GM10266 (cell line): ENCODE measurements around the gene ANKRD11.

Experiments used
- DNase-seq: peaks from one replicate; pipeline ENCODE4 v3.0.0; 2012; ENCODE audit errors: extremely low spot score
- TF ChIP-seq, protein P1 (sequence below): IDR thresholded peaks from 2 replicates; pipeline ENCODE4 v1.5.1; 2012; ENCODE audit warnings: mild to moderate bottlenecking, low read depth; ENCODE audit not compliant: control insufficient read depth, insufficient read depth; ENCODE audit errors: missing control alignments

The ANKRD11 gene

GRCh38 chr16:89352091-89352681 is 138.2 kb downstream of the ANKRD11 start:
- DNase-seq, result no peak
- TF ChIP-seq, protein P1, sequence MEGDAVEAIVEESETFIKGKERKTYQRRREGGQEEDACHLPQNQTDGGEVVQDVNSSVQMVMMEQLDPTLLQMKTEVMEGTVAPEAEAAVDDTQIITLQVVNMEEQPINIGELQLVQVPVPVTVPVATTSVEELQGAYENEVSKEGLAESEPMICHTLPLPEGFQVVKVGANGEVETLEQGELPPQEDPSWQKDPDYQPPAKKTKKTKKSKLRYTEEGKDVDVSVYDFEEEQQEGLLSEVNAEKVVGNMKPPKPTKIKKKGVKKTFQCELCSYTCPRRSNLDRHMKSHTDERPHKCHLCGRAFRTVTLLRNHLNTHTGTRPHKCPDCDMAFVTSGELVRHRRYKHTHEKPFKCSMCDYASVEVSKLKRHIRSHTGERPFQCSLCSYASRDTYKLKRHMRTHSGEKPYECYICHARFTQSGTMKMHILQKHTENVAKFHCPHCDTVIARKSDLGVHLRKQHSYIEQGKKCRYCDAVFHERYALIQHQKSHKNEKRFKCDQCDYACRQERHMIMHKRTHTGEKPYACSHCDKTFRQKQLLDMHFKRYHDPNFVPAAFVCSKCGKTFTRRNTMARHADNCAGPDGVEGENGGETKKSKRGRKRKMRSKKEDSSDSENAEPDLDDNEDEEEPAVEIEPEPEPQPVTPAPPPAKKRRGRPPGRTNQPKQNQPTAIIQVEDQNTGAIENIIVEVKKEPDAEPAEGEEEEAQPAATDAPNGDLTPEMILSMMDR, result no peak

DNA sequence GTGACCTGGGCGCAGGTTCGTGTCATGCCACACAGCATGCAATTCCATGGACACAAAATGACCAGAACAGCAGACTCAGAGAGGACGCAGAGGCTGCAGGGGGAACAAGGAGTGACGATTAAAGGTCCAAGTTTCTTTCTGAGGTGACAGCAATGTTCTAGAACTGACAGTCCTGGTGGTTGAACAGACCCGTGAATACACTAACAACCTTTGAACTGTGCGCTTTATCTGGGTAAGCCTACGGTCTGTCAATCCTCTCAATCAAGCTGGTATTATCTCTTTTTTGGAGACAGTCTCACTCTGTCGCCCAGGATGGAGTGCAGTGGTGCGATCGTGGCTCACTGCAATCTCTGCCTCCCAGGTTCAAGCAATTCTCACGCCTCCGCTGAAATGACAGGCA is 138.7 kb downstream of the ANKRD11 start:
- DNase-seq, result no peak
- TF ChIP-seq, protein P1, result no peak

GRCh38 chr16:89350701-89351380 is 139.5 kb downstream of the ANKRD11 start:
- no peak for DNase-seq
- TF ChIP-seq, protein P1, result no peak

- DNase-seq, result no peak
- TF ChIP-seq, protein P1, result no peak
Observed at GRCh38 chr16:89349947-89350633, 140.3 kb downstream of the ANKRD11 start.

DNA sequence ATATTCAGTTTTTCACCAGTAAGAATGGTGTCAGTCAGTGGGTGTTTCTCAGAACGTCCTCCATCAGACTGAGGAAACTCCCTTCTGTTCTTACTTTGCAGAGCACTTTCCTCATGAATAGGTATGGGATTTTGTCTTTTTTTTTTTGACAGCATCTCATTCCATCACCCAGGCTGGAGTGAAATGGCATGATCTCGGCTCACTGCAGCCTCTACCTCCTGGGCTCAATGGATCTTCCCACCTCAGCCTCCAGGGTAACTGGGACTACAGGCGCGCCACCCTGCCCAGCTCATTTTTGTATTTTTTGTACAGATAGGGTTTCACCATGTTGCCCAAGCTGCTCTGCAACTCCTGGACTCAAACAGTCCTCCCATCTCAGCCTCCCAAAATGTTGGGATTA is 142.6 kb downstream of the ANKRD11 start:
- TF ChIP-seq, protein P1, result no peak
- no peak for DNase-seq

- no peak for DNase-seq
- TF ChIP-seq, protein P1, result no peak
Observed at GRCh38 chr16:89346869-89347268, 143.5 kb downstream of the ANKRD11 start.
